ENCODE results near the gene DNASE1L3.

DNA sequence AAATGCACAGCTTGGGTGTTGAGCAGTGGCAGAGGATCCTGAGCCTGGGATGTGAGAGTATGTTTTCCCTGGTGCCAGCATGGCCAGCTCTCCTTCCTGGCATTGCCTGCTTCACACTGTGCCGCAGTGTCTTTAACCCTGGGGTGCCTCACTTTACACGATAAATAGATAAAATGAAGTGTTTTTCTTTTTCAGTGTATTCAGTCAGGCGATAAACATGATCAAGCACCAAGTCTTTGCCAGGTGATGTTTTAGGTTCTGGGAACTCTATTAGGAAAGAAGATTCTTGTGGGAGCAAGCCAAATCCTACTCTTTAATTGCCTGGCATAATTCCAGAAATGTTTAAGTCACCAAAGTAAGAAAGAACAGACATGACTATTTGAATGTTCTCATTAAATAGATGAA is 40.9 kb upstream of the DNASE1L3 start:
- TF ChIP-seq, protein P1, sequence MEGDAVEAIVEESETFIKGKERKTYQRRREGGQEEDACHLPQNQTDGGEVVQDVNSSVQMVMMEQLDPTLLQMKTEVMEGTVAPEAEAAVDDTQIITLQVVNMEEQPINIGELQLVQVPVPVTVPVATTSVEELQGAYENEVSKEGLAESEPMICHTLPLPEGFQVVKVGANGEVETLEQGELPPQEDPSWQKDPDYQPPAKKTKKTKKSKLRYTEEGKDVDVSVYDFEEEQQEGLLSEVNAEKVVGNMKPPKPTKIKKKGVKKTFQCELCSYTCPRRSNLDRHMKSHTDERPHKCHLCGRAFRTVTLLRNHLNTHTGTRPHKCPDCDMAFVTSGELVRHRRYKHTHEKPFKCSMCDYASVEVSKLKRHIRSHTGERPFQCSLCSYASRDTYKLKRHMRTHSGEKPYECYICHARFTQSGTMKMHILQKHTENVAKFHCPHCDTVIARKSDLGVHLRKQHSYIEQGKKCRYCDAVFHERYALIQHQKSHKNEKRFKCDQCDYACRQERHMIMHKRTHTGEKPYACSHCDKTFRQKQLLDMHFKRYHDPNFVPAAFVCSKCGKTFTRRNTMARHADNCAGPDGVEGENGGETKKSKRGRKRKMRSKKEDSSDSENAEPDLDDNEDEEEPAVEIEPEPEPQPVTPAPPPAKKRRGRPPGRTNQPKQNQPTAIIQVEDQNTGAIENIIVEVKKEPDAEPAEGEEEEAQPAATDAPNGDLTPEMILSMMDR (IDR thresholded peaks at IDR 0.05; ENCODE audit: low read length): no peak
- TF ChIP-seq EZH2 (IDR thresholded peaks at IDR 0.05; ENCODE audit: borderline replicate concordance, low read length): no peak
